Measurements from ENCODE around the gene SLC16A4.

DNA sequence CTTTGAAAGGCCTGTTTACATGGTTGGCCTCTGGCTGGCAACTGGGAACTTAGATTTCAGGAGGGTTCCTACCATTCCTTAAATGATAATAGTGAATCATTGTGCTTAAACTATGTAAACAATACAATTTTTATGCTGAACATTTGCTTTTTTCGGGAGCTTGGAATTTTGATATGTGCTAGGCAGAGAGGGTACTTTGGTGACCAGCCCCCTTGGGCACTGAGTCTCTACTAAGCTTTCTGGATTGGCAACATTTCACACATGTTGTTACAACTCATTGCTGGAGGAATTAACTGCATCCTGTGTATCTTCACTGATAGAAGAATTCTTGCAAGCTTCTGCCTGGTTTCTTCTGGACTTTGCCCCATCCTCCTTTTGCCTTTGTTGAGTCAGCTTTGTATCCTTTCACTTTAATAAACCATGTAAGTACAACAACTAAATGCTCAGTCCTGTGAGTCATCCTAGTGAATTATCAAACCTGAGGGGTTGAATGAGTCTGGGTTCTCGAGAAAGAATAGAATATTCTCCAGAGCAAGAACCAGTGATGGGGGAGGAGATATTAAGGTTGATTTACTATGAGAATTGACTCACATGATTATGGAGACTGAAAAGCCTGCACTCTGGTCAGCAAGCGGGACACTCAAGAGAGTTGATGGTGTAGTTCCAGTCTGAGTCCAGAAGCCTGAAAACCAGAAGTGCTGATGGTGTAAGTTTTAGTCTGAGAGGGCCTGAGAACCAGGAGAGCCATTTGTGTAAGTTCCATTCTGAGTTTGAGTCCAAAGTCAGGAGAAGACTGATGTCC lies 3.1 kb upstream of the SLC16A4 start:
- TF ChIP-seq, protein P1, sequence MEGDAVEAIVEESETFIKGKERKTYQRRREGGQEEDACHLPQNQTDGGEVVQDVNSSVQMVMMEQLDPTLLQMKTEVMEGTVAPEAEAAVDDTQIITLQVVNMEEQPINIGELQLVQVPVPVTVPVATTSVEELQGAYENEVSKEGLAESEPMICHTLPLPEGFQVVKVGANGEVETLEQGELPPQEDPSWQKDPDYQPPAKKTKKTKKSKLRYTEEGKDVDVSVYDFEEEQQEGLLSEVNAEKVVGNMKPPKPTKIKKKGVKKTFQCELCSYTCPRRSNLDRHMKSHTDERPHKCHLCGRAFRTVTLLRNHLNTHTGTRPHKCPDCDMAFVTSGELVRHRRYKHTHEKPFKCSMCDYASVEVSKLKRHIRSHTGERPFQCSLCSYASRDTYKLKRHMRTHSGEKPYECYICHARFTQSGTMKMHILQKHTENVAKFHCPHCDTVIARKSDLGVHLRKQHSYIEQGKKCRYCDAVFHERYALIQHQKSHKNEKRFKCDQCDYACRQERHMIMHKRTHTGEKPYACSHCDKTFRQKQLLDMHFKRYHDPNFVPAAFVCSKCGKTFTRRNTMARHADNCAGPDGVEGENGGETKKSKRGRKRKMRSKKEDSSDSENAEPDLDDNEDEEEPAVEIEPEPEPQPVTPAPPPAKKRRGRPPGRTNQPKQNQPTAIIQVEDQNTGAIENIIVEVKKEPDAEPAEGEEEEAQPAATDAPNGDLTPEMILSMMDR (IDR thresholded peaks at IDR 0.05; ENCODE audit: poor library complexity): no peak
- TF ChIP-seq EZH2 (IDR thresholded peaks at IDR 0.05; ENCODE audit: borderline replicate concordance): no peak

Measured in hepatocyte (in vitro differentiated cells).